GM12878 (cell line): ENCODE data around the gene NEGR1.

Experiments used
- POLR2A ChIP-seq: IDR thresholded peaks from 2 replicates; pipeline ENCODE4 v1.6.1; 2011; ENCODE audit warnings: low read depth, mild to moderate bottlenecking, low read length
- POLR2AphosphoS5 ChIP-seq: IDR thresholded peaks from 2 replicates; pipeline ENCODE4 v1.6.1; 2011; ENCODE audit warnings: mild to moderate bottlenecking, low read length, inconsistent platforms
- RELB ChIP-seq: fragments of 450-650 bp; IDR thresholded peaks from 2 replicates; pipeline ENCODE4 v1.6.1; 2017; ENCODE audit warnings: low read depth, mild to moderate bottlenecking, moderate library complexity
- SMARCA5 ChIP-seq: fragments of 450-650 bp; IDR thresholded peaks from 2 replicates; pipeline ENCODE4 v1.6.1; 2017; ENCODE audit warnings: mild to moderate bottlenecking
- TCF12 ChIP-seq: IDR thresholded peaks from 2 replicates; pipeline ENCODE4 v1.6.1; 2011; ENCODE audit warnings: low read depth, mild to moderate bottlenecking, low read length

GRCh38 chr1:71561729-71562128 is 720.6 kb downstream of the NEGR1 start:
- TF ChIP-seq TCF12 (no peak), POLR2AphosphoS5 (no peak), SMARCA5 (no peak), RELB (no peak), POLR2A (no peak)
